Smooth muscle cell (in vitro differentiated cells): ENCODE results near the gene KIAA0825. TPM values are rescaled to one million over a fixed set of nuclear protein-coding genes. Genes with fewer than 3 reads are reported as not detected.

Experiments used
- DNase-seq: peaks from one replicate; lab custom pipeline; 2025; ENCODE audit not compliant: unreplicated experiment; lab: John Stamatoyannopoulos, UW
- H2AFZ ChIP-seq: fragments of 200-600 bp; sonication (generic); 2 replicates; pipeline ENCODE4 v1.6.0; 2016; ENCODE audit warnings: antibody characterized with exemption, low read depth, mild to moderate bottlenecking
- H3F3A ChIP-seq: fragments of 200-600 bp; sonication (generic); 2 replicates; pipeline ENCODE4 v1.6.0; 2017; ENCODE audit warnings: antibody characterized with exemption, low read depth
- H3K27ac ChIP-seq: fragments of 200-600 bp; sonication (generic); 2 replicates; pipeline ENCODE4 v1.5.1; 2016; ENCODE audit warnings: low read depth, mild to moderate bottlenecking
- H3K27me3 ChIP-seq: fragments of 200-600 bp; sonication (generic); 2 replicates; pipeline ENCODE4 v1.6.1; 2016; ENCODE audit warnings: low read depth, mild to moderate bottlenecking
- H3K36me3 ChIP-seq: fragments of 200-600 bp; sonication (generic); 2 replicates; pipeline ENCODE4 v1.5.1; 2016; ENCODE audit warnings: low read depth
- H3K4me1 ChIP-seq: fragments of 200-600 bp; sonication (generic); 2 replicates; pipeline ENCODE4 v1.5.1; 2016; ENCODE audit warnings: low read depth
- H3K4me2 ChIP-seq: fragments of 200-600 bp; sonication (generic); 2 replicates; pipeline ENCODE4 v1.6.0; 2016; ENCODE audit warnings: mild to moderate bottlenecking
- H3K4me3 ChIP-seq: fragments of 200-600 bp; sonication (generic); 2 replicates; pipeline ENCODE4 v1.5.1; 2016; ENCODE audit warnings: mild to moderate bottlenecking
- H3K79me2 ChIP-seq: fragments of 200-600 bp; sonication (generic); 2 replicates; pipeline ENCODE4 v1.6.0; 2016; ENCODE audit warnings: low read depth, mild to moderate bottlenecking
- H3K9ac ChIP-seq: fragments of 200-600 bp; sonication (generic); 2 replicates; pipeline ENCODE4 v1.6.0; 2016; ENCODE audit warnings: low read depth
- H3K9me3 ChIP-seq: fragments of 200-600 bp; sonication (generic); replicated peaks from 2 replicates; pipeline ENCODE4 v1.5.1; 2016; ENCODE audit warnings: low read depth
- H4K20me1 ChIP-seq: fragments of 200-600 bp; sonication (generic); 2 replicates; pipeline ENCODE4 v1.6.0; 2016; ENCODE audit warnings: low read depth
- CTCF ChIP-seq: fragments of 200-600 bp; sonication (generic); IDR thresholded peaks from 2 replicates; pipeline ENCODE4 v1.5.1; 2017; ENCODE audit warnings: borderline replicate concordance, mild to moderate bottlenecking, antibody characterized with exemption; ENCODE audit not compliant: insufficient read depth, poor library complexity, severe bottlenecking
- WGBS: methylation state at CpG from one replicate; pipeline ENCODE4 v1.1.7; 2016; ENCODE audit warnings: low lambda C conversion rate; 5-methylcytosine and 5-hydroxymethylcytosine counted together
- polyA plus RNA-seq: library from polyadenylated mRNA; unstranded; fragments of >200 nt; fragmentation: Nextera tagmentation; extraction: Ambion mirVana; gene quantifications from 2 replicates; pipeline ENCODE4 v1.2.1, GENCODE V29; 2016
- total RNA-seq: library from RNA; depleted of rRNA; stranded (reverse); fragments of >200 nt; gene quantifications from 2 replicates; pipeline ENCODE4 v1.2.3, GENCODE V29; 2014

KIAA0825 gene
- total and polyA plus RNA-seq, 2 experiments from 2014 or later: 1.3 to 3.1 TPM

- H2AFZ ChIP-seq: no peak overlapping the region
- no peaks in the 10 kb centered on the region for H3K9me3 ChIP-seq
- WGBS: 87% methylated on average over 4 of the region's 4 CpGs
- no peaks in the 10 kb centered on the region for H3F3A ChIP-seq
- TF ChIP-seq CTCF: no peak
- no peaks in the 10 kb centered on the region for H3K4me1 ChIP-seq
- H3K79me2 ChIP-seq: no peaks in the 10 kb centered on the region
- DNase-seq: no peak
- no peak overlapping the region for H3K4me3 ChIP-seq
- H3K9ac ChIP-seq: no peak overlapping the region
- H3K4me2 ChIP-seq: no peak overlapping the region
- H3K36me3 ChIP-seq: no peaks in the 10 kb centered on the region
- no peak overlapping the region for H3K27ac ChIP-seq
- no peaks in the 10 kb centered on the region for H4K20me1 ChIP-seq
- H3K27me3 ChIP-seq: no peaks in the 10 kb centered on the region
These were observed 459.3 kb downstream of the KIAA0825 start for GRCh38 chr5:94159144-94159543.

GRCh38 chr5:94157704-94158539 is 460.5 kb downstream of the KIAA0825 start:
- Histone ChIP-seq H3K4me2 (no peak overlapping the region), H3K79me2 (no peaks in the 10 kb centered on the region), H3K4me3 (no peak overlapping the region), H3K27me3 (no peaks in the 10 kb centered on the region), H3F3A (no peaks in the 10 kb centered on the region), H3K27ac (no peak overlapping the region), H3K4me1 (peaks cover 4% of the 10 kb centered on the region), H2AFZ (no peak overlapping the region), H3K9ac (no peak overlapping the region), H3K36me3 (no peaks in the 10 kb centered on the region), H4K20me1 (no peaks in the 10 kb centered on the region), H3K9me3 (no peaks in the 10 kb centered on the region)
- no peak for DNase-seq
- 68% methylated on average over 4 of the region's 4 CpGs for WGBS
- no peak for TF ChIP-seq CTCF

GRCh38 chr5:94154672-94155071 is 463.7 kb downstream of the KIAA0825 start:
- Histone ChIP-seq H3K36me3 (no peaks in the 10 kb centered on the region), H3F3A (no peaks in the 10 kb centered on the region), H2AFZ (no peak overlapping the region), H3K9ac (no peak overlapping the region), H3K4me1 (peaks cover 4% of the 10 kb centered on the region), H3K4me3 (no peak overlapping the region), H3K27me3 (no peaks in the 10 kb centered on the region), H3K4me2 (no peak overlapping the region), H4K20me1 (no peaks in the 10 kb centered on the region), H3K79me2 (no peaks in the 10 kb centered on the region), H3K9me3 (no peaks in the 10 kb centered on the region), H3K27ac (no peak overlapping the region)
- 96% methylated on average over 2 of the region's 2 CpGs for WGBS
- no peak for TF ChIP-seq CTCF
- DNase-seq: no peak
